ENCODE results near the gene CYFIP1. TPM values are rescaled to one million over a fixed set of nuclear protein-coding genes. Genes with fewer than 3 reads are reported as not detected.
A peak's percentile ranks its signal among the peaks of the same experiment; 100 is the strongest.

Gene CYFIP1
- total and polyA plus RNA-seq, 4 experiments from 2014 or later = 10.8 to 21.5 (median 16.5) TPM

DNA sequence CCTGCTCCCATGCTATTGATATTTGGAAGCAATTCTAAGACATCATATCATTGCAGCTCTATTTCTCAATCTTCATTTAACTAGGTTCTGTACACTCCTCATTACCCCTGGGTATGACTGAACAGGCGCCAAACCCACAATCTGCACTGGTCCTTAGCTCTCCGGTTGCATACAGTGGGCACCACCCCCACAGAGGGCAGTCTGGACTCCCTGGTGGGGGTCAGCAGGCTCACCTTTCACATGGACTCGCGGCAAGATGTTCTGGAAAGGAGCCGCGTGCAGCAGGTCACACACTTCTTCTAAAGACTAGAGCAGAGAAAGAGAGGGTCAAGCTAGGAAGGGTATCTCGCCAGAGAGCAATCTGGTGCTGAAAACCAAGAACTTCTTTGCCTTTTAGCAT lies 105.2 kb downstream of the CYFIP1 start:
- Mint-ChIP-seq H3K4me1 (no peaks in the 10 kb centered on the region), H3K9me3 (peaks cover 0 to 8% (median 0%) of the 10 kb centered on the region in 8 donors), H3K27me3 (no peaks in the 10 kb centered on the region), H3K36me3 (peaks cover 32 to 45% of the 10 kb centered on the region in 2 donors), H3K27ac (peak overlapping the region in 1 of 7 donors; percentile 19), H3K4me3 (no peak overlapping the region)
- Histone ChIP-seq H3K36me3 (ENCODE audit: insufficient read depth, low read length) (peaks cover 7% of the 10 kb centered on the region), H3K9me3 (ENCODE audit: control insufficient read depth in 1 of 2, low read length in 2 of 2) (no peaks in the 10 kb centered on the region), H3K4me3 (ENCODE audit: low read length in 2 of 2) (no peak overlapping the region), H3K4me1 (ENCODE audit: insufficient read depth, low read length) (no peaks in the 10 kb centered on the region), H3K27ac (ENCODE audit: low read depth, low read length) (no peak overlapping the region), H3K27me3 (ENCODE audit: insufficient read depth, low read length) (no peaks in the 10 kb centered on the region)
- DNase-seq = no peak
- intact Hi-C loops (cut with micrococcal nuclease) = no loop called here
- ChIA-PET CTCF (ENCODE audit: partially characterized antibody) (no interaction called here), POLR2A (ENCODE audit: partially characterized antibody) (no interaction called here)

DNA sequence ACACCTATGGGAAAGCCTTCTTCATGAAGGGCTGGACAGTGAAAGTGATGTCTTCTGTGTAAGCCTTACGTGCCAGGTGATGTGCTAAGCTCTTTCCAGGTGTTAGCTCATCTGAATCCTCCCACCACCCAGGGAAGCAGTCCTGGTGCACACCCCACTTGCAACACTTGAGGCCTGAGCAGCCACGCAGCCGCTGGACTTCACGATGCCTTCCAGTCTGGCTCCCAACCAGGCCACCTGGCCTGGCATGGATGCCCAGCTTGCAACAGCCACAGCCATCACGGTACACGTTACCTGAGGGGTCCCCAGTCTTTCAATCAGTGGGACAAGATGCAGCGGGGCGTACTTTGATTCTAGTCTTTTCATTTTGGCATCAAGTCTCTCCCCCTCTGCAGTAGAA lies 105.9 kb downstream of the CYFIP1 start:
- POLR2A ChIA-PET (ENCODE audit: partially characterized antibody) = no interaction called here
- no peaks in the 10 kb centered on the region for H3K4me1 ChIP-seq (ENCODE audit: insufficient read depth, low read length)

DNA sequence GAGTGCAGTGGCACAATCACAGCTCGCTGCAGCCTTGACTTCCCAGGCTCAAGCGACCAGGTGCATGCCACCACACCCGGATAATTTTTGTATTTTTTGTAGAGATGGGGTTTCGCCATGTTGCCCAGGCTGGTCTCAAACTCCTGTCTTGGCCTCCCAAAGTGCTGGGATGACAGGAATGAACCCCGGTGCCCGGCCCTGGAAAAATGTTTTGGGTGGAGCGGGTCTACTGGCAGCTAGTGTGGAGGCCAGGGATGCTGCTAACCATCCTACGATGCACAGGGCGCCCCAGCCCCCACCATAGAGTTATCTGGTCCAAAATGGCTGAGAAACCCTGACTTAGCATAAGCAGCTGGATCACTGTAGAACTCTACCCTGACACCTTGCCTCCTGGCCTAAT lies 106.3 kb downstream of the CYFIP1 start:
- Histone ChIP-seq H3K27ac (ENCODE audit: low read depth, low read length) (no peak overlapping the region), H3K27me3 (ENCODE audit: insufficient read depth, low read length) (no peaks in the 10 kb centered on the region), H3K36me3 (ENCODE audit: insufficient read depth, low read length) (peaks cover 7% of the 10 kb centered on the region), H3K4me3 (ENCODE audit: low read length in 2 of 2) (no peak overlapping the region), H3K9me3 (ENCODE audit: control insufficient read depth in 1 of 2, low read length in 2 of 2) (no peaks in the 10 kb centered on the region), H3K4me1 (ENCODE audit: insufficient read depth, low read length) (no peaks in the 10 kb centered on the region)
- H3K9me3 Mint-ChIP-seq = peaks cover 0 to 8% (median 0%) of the 10 kb centered on the region in 8 donors
- peaks cover 40 to 52% of the 10 kb centered on the region in 2 donors for H3K36me3 Mint-ChIP-seq
- H3K4me1 Mint-ChIP-seq = no peaks in the 10 kb centered on the region
- H3K27me3 Mint-ChIP-seq = no peaks in the 10 kb centered on the region
- no peak overlapping the region for H3K4me3 Mint-ChIP-seq
- ChIA-PET POLR2A (ENCODE audit: partially characterized antibody) (no interaction called here), CTCF (ENCODE audit: partially characterized antibody) (no interaction called here)
- no peak overlapping the region for H3K27ac Mint-ChIP-seq
- DNase-seq = no peak
- intact Hi-C loops (cut with micrococcal nuclease) = no loop called here

More for the DNA sequence above, 105.9 kb downstream of the CYFIP1 start:
- H3K36me3 ChIP-seq (ENCODE audit: insufficient read depth, low read length) = peaks cover 7% of the 10 kb centered on the region
- intact Hi-C loops (cut with micrococcal nuclease) = no loop called here
- no peaks in the 10 kb centered on the region for H3K4me1 Mint-ChIP-seq
- peaks cover 0 to 8% (median 0%) of the 10 kb centered on the region in 8 donors for H3K9me3 Mint-ChIP-seq
- H3K4me3 Mint-ChIP-seq = no peak overlapping the region
- CTCF ChIA-PET (ENCODE audit: partially characterized antibody) = no interaction called here
- no peak overlapping the region for H3K4me3 ChIP-seq (ENCODE audit: low read length in 2 of 2)
- no peaks in the 10 kb centered on the region for H3K9me3 ChIP-seq (ENCODE audit: control insufficient read depth in 1 of 2, low read length in 2 of 2)
- no peaks in the 10 kb centered on the region for H3K27me3 Mint-ChIP-seq
- DNase-seq = no peak
- H3K27ac ChIP-seq (ENCODE audit: low read depth, low read length) = no peak overlapping the region
- H3K27me3 ChIP-seq (ENCODE audit: insufficient read depth, low read length) = no peaks in the 10 kb centered on the region
- no peak overlapping the region for H3K27ac Mint-ChIP-seq
- H3K36me3 Mint-ChIP-seq = peaks cover 36 to 48% of the 10 kb centered on the region in 2 donors

DNA sequence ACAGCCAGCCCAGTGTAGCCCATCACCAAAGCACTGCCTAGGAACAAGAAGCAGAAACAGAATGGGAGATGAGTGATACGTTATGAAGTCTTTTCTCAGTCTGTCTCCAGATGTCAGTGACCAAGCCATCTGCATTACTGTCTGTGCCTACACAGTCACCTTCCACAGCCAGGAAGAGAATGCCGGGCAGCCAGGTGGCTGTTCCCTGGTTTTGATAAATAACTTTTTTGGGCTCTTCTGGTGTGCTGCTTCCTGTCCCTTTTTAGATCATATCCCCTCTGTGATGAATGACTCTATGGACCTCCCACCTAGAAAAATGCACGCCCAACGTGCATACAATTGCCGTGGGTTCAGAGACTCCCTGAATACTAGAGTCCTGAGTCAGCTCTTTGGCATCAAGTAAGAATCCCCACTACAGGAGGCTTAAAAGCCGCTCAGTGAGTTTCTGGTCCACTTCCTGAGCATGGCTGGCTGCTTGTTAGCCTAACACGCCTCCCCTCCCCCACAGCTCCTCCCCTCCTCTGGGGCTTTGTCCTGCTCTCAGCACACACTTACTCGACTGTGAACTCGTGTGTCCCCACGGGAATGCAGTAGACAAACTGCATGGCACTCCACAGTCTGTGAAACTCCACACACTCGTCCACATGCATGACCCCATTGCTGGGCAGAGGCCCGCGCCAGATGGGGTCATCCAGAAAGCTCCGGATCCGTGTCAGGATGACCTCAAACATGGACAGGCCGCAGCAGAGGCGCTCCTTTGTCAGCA lies 107.0 kb downstream of the CYFIP1 start:
- H3K36me3 ChIP-seq (ENCODE audit: insufficient read depth, low read length) = peaks cover 13% of the 10 kb centered on the region
- H3K27ac Mint-ChIP-seq = no peak overlapping the region
- H3K4me1 Mint-ChIP-seq = no peaks in the 10 kb centered on the region
- no peak overlapping the region for H3K4me3 ChIP-seq (ENCODE audit: low read length in 2 of 2)
- H3K9me3 Mint-ChIP-seq = peaks cover 0 to 8% (median 0%) of the 10 kb centered on the region in 8 donors
- DNase-seq = no peak
- no peak overlapping the region for H3K27ac ChIP-seq (ENCODE audit: low read depth, low read length)
- H3K4me3 Mint-ChIP-seq = no peak overlapping the region
- no peaks in the 10 kb centered on the region for H3K4me1 ChIP-seq (ENCODE audit: insufficient read depth, low read length)
- CTCF ChIA-PET (ENCODE audit: partially characterized antibody) = no interaction called here
- H3K27me3 ChIP-seq (ENCODE audit: insufficient read depth, low read length) = no peaks in the 10 kb centered on the region
- POLR2A ChIA-PET (ENCODE audit: partially characterized antibody) = no interaction called here
- no peaks in the 10 kb centered on the region for H3K9me3 ChIP-seq (ENCODE audit: control insufficient read depth in 1 of 2, low read length in 2 of 2)
- H3K27me3 Mint-ChIP-seq = no peaks in the 10 kb centered on the region
- peaks cover 38 to 48% of the 10 kb centered on the region in 2 donors for H3K36me3 Mint-ChIP-seq
- intact Hi-C loops (cut with micrococcal nuclease) = no loop called here

DNA sequence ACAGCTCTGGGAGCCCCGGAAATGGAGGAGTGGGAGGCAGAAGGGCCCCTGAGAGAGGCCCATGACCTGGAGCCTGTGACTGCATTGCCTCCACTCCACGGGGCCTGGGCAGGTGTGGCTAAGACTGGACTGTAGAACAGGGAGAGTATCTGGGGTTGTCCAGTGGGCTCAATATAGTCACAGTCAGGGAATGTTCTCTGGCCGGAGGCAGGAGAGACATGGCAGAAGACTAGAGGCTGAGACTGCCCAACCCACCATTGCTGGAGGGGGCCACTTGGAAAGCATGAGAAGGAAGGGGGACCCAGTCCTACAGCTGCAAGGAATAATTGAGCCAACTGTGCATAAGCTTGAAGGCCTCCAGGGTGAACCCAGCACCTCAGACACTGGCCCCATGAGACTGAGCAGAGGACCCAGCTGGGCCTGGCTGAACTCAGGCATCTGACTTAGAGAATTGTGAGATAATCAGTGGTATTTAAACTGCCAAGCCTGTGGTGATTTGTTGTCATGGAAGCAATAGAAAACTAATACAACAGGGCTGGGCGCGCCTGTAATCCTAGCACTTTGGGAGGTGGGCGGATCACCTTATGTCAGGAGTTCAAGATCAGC lies 108.6 kb downstream of the CYFIP1 start:
- no peak for DNase-seq
- intact Hi-C loops (cut with micrococcal nuclease) = no loop called here
- Mint-ChIP-seq H3K4me3 (no peak overlapping the region), H3K27ac (peak overlapping the region in 3 of 7 donors; percentile 24 to 77 (median 51)), H3K4me1 (no peaks in the 10 kb centered on the region), H3K9me3 (peaks cover 0 to 3% (median 0%) of the 10 kb centered on the region in 8 donors), H3K36me3 (peaks cover 40 to 49% of the 10 kb centered on the region in 2 donors), H3K27me3 (no peaks in the 10 kb centered on the region)
- Histone ChIP-seq H3K27ac (ENCODE audit: low read depth, low read length) (no peak overlapping the region), H3K4me3 (ENCODE audit: low read length in 2 of 2) (no peak overlapping the region), H3K4me1 (ENCODE audit: insufficient read depth, low read length) (no peaks in the 10 kb centered on the region), H3K27me3 (ENCODE audit: insufficient read depth, low read length) (no peaks in the 10 kb centered on the region), H3K9me3 (ENCODE audit: control insufficient read depth in 1 of 2, low read length in 2 of 2) (no peaks in the 10 kb centered on the region), H3K36me3 (ENCODE audit: insufficient read depth, low read length) (peaks cover 17% of the 10 kb centered on the region)
- ChIA-PET POLR2A (ENCODE audit: partially characterized antibody) (no interaction called here), CTCF (ENCODE audit: partially characterized antibody) (no interaction called here)

DNA sequence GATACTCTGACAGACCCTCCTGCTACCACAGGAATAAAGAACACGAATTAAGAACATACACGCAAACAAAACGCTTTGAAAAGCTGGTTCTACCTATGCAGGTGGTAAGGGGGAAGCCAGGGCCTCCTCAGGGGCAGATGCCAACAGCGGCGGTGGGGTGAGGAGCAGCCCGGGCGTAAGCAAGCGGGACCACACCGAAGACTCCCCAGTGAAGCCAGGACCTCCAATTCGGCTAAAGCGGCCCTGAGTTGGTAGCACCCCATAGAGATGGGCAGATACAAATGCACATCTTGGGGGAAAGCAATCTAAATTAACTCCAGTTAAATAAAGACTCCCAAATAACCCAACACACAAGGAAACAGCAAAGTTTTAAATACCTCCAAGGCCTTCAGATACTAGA lies 109.3 kb downstream of the CYFIP1 start:
- no peak overlapping the region for H3K4me3 ChIP-seq (ENCODE audit: low read length in 2 of 2)
- no peak overlapping the region for H3K27ac ChIP-seq (ENCODE audit: low read depth, low read length)
- H3K27ac Mint-ChIP-seq = peak overlapping the region in 3 of 7 donors; percentile 35 to 77 (median 53)
- peaks cover 40 to 53% of the 10 kb centered on the region in 2 donors for H3K36me3 Mint-ChIP-seq
- no peaks in the 10 kb centered on the region for H3K9me3 ChIP-seq (ENCODE audit: control insufficient read depth in 1 of 2, low read length in 2 of 2)
- H3K9me3 Mint-ChIP-seq = no peaks in the 10 kb centered on the region
- peaks cover 24% of the 10 kb centered on the region for H3K36me3 ChIP-seq (ENCODE audit: insufficient read depth, low read length)
- no peak overlapping the region for H3K4me3 Mint-ChIP-seq
- no peak for DNase-seq
- H3K27me3 ChIP-seq (ENCODE audit: insufficient read depth, low read length) = no peaks in the 10 kb centered on the region
- CTCF ChIA-PET (ENCODE audit: partially characterized antibody) = no interaction called here
- intact Hi-C loops (cut with micrococcal nuclease) = no loop called here
- POLR2A ChIA-PET (ENCODE audit: partially characterized antibody) = no interaction called here
- no peaks in the 10 kb centered on the region for H3K27me3 Mint-ChIP-seq
- H3K4me1 Mint-ChIP-seq = peaks cover 0 to 4% (median 0%) of the 10 kb centered on the region in 4 donors
- no peaks in the 10 kb centered on the region for H3K4me1 ChIP-seq (ENCODE audit: insufficient read depth, low read length)

DNA sequence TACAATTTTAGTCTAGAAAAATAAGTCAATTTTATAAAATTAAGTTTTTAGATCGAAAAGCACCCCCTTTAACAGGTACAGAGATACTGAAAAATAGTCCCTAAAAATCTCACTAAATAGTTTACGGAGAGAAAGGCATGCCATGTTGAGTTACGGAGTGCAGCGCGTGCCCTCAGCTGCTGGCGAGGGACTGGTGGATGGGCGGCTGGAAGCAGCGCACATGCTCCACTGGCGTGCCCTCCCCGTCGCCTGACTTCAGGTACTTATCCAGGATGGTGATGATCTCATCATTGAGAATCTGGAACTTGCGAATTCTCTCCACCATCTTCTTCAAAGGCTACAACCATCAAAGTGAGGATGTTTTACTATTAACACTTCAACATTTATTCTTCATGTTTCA lies 110.3 kb downstream of the CYFIP1 start:
- Histone ChIP-seq H3K36me3 (ENCODE audit: insufficient read depth, low read length) (peaks cover 29% of the 10 kb centered on the region), H3K4me1 (ENCODE audit: insufficient read depth, low read length) (no peaks in the 10 kb centered on the region), H3K27me3 (ENCODE audit: insufficient read depth, low read length) (no peaks in the 10 kb centered on the region), H3K9me3 (ENCODE audit: control insufficient read depth in 1 of 2, low read length in 2 of 2) (no peaks in the 10 kb centered on the region), H3K27ac (ENCODE audit: low read depth, low read length) (no peak overlapping the region), H3K4me3 (ENCODE audit: low read length in 2 of 2) (no peak overlapping the region)
- ChIA-PET CTCF (ENCODE audit: partially characterized antibody) (no interaction called here), POLR2A (ENCODE audit: partially characterized antibody) (no interaction called here)
- intact Hi-C loops (cut with micrococcal nuclease) = no loop called here
- Mint-ChIP-seq H3K4me3 (no peak overlapping the region), H3K9me3 (no peaks in the 10 kb centered on the region), H3K36me3 (peaks cover 38 to 53% of the 10 kb centered on the region in 2 donors), H3K27me3 (no peaks in the 10 kb centered on the region), H3K27ac (no peak overlapping the region), H3K4me1 (peaks cover 0 to 6% (median 0%) of the 10 kb centered on the region in 4 donors)
- no peak for DNase-seq

All from CD4-positive, alpha-beta memory T cell (primary cell).